Stimulated activated CD4-positive, alpha-beta T cell treated with anti-CD3 and anti-CD28 coated beads, Interleukin-4, amount 100 ng/mL, for 4 hours (primary cell): Measurements from ENCODE around the gene ATG16L2.
A peak's percentile ranks its signal among the peaks of the same experiment; 100 is the strongest.
"Not testable (repeated sequence)": the region's sequence is repeated elsewhere in the genome, so short reads cannot be mapped to it uniquely, and the experiment has no call there.

Experiments
- DNase-seq, 2 experiments: peaks; one replicate each; pipeline ENCODE4 v3.0.0-alpha.2; 2020

ATG16L2 gene

GRCh38 chr11:72780296-72781062 is 33.7 kb upstream of the ATG16L2 start:
- no peak for DNase-seq

DNA sequence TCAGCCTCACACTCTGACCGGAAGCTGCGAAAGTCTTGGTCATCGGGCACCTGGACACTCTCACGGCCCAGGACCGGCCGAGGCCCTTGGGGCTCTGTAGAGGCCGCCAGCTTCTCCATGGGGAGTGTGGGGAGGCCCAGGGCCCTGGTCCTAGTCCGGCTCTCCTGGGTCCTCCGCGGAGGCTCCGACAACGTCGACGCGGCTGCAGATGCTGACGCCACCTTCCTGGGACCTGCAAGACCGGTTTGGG is 33.2 kb upstream of the ATG16L2 start:
- no peak for DNase-seq

DNA sequence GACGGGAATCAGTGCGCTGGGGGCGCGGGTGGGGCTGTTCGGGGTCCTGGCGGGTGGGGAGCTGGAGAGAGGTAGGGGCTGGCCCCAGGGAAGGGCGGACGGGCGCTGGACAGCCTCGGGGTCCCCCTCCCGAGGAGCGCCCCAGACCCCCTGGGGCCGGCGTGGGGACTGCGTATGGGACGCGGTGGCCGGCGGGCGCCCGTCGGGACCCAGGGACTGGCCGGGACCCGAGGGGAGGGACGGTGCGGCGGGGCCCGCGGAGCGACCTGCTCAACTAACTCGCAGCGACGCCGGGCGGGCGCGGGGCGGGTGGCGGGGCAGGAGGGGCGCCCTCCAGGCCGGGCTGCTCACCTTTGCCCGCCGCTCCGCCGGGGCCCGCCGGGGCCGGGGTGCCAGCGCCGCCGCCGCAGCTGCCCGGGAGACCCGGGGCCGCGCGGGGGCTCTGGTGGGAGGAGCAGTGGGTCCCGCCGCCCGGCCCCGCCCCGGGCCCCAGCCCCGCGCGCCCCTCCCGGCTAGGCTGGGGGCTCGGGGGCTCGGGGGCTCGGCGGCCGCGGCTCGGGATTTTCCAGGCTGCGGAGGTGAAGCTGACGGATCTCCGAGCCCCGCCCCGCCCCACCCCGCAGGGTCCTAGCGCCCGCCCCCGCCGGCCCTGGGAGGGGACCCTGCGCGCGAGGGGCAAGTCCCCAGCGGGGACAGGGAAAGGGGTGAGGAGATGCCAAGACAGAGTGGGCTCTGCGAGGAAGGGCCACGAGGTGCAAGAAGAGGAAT is 32.7 kb upstream of the ATG16L2 start:
- peak; percentile 51 to 64 for DNase-seq

- no peak for DNase-seq
Measured at GRCh38 chr11:72782081-72782920, 31.9 kb upstream of the ATG16L2 start.

DNA sequence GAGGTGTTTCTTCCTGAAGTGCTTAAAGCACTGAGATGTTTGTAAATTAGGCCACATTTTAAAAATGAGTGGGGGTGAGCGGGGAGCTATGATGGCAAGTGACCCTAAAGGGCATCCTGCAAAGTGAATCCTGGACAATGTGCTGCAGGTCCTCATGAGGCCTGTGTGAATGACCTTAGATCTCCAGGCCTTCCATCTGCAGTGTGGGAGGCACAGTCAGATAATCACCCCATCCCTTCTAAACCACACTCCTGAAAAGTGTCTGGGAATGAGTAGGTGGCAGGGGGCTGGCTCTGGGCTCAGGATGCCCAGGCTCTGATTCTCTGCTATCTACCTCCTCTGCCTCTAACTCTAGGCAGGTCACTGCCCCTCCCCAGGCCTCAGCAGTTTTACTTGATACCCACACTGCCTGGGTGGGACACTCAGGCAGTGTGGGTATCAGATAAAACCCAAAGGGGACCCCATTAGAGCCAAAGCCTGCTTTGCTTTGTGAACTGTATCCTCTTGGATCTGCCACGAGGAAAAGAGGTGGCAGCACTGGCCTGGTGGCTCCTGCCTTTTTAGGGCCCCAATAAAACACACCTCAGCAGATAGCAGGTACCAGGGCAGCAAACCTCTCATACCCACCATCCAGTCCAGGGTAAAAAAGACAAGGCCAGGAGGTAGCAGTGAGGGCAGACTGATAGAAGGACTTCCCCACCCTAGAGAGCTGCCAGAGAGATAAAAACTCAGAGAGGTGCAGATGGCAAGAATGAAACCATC is 30.9 kb upstream of the ATG16L2 start:
- no peak for DNase-seq

DNA sequence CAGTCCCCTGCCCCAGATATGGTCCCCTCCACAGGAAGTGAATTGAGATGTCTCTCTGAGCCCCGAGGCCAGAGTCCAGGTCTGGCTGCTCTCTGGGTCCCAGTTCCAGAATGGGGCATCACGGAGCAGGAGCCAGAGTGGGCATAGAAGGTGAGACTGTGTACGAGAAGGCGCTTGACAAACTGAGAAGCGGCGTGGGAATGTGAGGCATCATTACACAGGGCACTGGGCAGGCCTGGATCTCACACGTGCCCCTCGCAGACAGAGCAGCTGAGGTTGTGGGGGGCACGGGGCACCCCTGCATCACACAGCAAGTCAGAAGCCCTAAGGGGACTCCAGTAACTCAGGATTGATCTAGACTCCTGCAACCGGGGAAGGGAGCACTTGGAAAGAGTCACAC is 29.5 kb upstream of the ATG16L2 start:
- DNase-seq, result no peak

GRCh38 chr11:72786305-72787215 is 27.7 kb upstream of the ATG16L2 start:
- no peak for DNase-seq

GRCh38 chr11:72787216-72788104 is 26.8 kb upstream of the ATG16L2 start:
- no peak for DNase-seq

DNA sequence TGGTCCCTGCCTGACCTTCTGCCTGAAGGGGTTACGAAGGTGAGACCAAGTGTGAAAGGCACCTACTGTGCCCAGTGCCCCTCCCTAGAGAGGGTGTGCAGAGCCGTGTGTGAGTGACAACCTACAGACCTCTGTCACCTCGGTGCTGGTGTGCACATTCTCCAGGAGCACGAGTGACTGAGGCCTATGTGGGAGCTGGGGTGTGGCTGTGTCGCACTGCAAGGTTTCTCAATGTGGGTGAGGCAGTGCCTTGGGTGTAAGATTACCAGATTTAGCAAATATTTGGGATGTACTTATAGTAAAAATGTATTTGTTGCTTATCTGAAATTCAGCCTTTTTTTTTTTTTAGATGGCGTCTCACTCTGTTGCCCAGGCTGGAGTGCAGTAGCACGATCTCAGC is 26.0 kb upstream of the ATG16L2 start:
- DNase-seq, result no peak

GRCh38 chr11:72789493-72790131 is 24.6 kb upstream of the ATG16L2 start:
- DNase-seq, result no peak

DNA sequence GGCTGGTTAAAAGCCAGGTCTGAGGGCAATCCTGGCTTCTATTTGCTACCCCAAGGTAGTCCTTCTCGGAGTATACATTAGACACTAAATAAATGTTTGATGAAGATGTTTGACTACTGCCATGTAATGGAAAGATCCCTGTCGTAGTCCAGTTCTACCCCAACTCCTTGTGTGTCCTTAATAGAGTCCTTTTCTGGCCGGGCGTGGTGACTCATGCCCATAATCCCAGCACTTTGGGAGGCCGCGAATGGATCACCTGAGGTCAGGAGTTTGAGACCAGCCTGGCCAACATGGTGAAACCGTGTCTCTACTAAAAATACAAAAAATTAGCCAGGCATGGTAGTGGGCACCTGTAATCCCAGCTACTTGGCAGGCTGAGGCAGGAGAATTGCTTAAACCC is 23.0 kb upstream of the ATG16L2 start:
- not testable (repeated sequence) for DNase-seq

GRCh38 chr11:72792437-72793021 is 21.7 kb upstream of the ATG16L2 start:
- DNase-seq, result no peak

DNA sequence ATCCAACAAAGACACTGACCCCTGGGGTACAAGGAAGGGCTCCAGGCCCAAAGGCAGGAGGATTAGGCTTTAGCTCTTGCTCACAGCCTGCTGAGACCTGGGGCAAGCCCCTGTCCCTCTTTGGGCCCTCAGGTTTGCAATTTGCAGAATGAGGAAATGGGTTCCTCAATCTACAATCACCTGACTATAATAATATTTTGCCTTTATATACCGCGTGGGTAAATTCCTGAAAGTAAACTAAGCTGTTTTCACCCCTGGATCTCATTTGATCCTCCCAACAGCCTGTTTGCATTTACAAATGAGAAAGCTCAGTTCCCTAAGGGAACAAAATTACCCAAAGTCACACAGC is 21.2 kb upstream of the ATG16L2 start:
- no peak for DNase-seq

- DNase-seq, result peak; percentile 92 to 96
Measured at GRCh38 chr11:72793425-72794367, 20.5 kb upstream of the ATG16L2 start, which contains the start of gene STARD10. Gene STARD10, minus strand, starts transcription at chr11:72794047. Its CDS starts 12,866 bp downstream, at chr11:72781181.

GRCh38 chr11:72798361-72798760 is 15.8 kb upstream of the ATG16L2 start:
- DNase-seq, result no peak

GRCh38 chr11:72799441-72799840 is 14.8 kb upstream of the ATG16L2 start:
- DNase-seq, result no peak

DNA sequence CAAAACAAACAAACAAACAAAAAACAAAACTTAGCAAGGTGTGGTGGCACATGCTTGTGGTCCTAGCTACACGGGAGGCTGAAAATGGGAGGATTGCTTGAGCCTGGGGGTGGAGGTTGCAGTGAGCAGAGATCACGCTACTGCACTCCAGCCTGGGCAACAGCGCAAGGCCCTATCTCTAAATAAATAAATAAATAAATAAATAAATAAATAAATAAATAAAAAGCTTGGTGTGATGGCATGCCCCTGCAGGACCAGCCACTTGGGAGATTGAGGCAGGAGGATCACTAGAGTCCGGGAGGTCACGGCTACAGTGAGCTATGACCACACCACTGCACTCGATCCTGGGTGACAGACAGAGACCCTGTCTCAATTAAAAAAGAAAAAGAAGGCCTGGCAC is 11.4 kb upstream of the ATG16L2 start:
- DNase-seq, result no peak

- DNase-seq, result no peak
Measured at GRCh38 chr11:72805216-72805615, 9.0 kb upstream of the ATG16L2 start.

DNA sequence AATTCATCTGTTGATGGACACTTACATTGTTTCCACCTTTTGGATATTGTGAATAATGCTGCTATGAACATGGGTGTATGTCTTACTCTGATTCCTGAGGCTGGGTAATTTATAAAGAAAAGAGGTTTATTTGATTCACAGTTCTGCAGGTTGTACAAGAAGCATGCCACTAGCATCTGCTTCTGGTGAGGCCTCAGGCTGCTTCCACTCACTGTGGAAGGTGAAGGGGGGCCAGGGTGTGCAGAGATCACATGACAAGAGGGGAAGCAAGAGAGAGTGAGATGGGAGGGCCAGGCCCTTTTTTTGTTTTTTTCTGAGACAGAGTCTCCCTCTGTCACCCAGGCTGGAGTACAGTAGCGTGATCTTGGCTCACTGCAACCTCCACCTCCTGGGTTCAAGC is 7.8 kb upstream of the ATG16L2 start:
- DNase-seq, result not testable (repeated sequence)
